NCI-H226 (cell line): ENCODE data around the gene EDRF1.

Experiments used
- DNase-seq: peaks from one replicate; pipeline ENCODE4 v3.0.0-alpha.2; 2015

The EDRF1 gene

DNA sequence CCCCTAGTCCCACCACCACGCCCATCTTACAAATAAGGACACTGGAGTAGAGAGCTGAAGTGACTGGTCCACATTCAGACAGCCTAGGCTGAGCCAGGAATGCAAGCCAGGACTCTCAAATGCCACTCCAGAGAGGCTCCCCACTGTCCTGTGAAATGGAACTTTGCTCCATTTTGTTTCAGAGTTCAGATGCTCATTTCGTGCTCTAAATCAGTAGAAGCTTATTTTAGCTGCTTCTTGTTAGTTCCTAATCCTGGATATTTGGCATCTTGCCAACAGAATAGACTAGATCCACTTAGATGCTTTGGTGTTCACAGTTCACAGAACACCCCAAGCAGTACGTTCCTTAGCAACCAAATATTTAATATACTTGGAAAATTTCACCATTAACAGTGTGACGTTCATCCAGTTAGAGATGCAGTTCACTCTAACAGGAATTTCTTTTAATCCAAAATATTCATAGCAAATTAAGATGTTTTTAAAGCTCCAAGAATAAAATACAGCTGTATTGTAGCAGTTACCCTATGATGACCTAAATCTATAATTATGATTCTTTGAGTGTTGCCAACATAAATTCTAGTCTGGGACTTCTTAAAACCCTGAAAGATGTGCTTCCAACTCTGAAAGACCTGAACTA, 48.8 kb downstream of the EDRF1 start:
- no peak for DNase-seq

DNA sequence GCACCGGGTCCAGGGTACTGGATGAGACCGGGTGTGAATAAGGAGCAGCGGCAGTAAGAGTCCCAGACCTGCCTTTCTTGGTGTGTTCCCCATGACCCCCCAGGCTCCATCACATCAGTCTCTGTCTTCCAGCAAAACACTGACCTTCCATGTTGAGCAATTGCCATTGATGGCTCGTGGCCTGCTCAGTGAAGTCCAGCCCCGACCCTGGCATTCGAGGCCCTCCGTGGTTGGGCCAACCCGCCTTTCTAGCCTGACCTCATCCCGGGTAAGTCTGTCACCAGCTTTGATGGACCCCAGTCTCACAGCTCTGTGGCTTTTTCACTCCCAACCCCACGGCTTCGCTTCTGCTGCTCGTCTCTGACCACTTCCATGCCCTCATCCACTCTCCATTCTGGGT, 49.7 kb downstream of the EDRF1 start:
- DNase-seq, result no peak

DNA sequence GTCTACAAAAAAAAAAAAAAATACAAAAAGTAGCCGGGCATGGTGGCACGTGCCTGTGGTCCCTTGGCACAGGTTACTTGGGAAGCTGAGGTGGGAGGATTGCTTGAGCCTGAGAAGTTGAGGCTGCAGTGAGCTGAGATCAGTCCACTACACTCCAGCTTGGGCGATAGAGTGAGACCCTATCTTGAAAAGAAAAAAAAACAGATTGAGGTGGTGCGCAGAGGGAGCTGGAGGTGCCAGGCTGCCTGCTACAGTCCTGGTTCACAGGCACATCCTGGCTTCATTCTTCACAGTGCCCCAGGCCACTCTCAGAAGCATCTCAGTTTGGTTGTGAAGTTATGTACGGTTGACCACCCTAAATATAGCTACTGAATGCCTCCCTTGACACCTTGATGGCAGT, 51.3 kb downstream of the EDRF1 start:
- DNase-seq, result no peak

DNA sequence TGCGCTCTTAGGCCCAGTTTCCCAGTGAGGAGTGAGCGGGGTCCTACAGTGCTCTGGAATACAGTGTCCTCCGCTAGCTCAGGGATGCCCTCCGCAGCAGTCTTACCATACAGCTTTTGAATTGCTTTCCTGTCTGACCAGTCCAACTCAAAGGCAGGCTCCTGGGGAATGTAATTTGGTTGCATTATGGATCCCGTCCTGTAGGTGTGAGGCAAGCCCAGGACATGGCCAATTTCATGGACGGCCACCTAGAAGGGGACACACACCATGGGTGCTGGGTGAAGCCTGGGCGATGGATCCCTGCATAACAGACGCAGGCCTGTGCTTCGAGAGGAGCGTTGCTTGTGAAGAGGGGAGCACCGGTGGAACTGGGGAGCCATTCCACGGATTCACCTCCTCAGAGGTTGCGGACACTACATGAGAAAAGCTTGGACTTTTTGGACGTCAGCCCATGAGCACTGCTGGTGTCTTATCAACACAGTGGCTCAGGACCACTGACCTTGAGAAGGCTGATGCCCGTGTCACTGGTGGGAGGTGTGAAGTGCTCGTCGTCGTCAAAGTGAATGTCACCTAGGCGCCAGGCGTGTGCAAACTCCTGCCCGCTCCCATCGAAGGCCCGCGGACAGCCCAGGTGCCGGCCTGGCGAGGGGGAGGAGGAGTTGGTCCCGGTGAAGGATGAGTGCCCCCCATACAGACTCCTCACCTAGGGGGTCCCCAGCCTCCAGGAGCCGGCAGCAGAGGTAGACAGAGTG, 52.8 kb downstream of the EDRF1 start:
- DNase-seq, result no peak

DNA sequence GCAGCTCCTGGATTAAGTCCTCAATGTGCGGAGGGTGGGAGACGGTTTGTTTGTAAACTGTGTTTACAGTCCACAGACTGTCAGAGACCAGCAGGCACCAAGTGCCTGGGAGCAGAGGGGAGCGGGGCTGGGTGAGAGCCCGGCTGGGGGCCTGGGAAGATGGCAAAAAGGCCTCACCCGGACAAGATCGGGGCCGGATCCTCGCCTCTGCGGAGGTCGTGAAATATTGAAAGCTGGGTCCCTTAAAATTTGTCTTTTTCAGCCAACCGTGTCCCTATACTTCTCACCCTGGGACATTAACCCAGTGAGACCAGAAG, 53.3 kb downstream of the EDRF1 start:
- no peak for DNase-seq

DNA sequence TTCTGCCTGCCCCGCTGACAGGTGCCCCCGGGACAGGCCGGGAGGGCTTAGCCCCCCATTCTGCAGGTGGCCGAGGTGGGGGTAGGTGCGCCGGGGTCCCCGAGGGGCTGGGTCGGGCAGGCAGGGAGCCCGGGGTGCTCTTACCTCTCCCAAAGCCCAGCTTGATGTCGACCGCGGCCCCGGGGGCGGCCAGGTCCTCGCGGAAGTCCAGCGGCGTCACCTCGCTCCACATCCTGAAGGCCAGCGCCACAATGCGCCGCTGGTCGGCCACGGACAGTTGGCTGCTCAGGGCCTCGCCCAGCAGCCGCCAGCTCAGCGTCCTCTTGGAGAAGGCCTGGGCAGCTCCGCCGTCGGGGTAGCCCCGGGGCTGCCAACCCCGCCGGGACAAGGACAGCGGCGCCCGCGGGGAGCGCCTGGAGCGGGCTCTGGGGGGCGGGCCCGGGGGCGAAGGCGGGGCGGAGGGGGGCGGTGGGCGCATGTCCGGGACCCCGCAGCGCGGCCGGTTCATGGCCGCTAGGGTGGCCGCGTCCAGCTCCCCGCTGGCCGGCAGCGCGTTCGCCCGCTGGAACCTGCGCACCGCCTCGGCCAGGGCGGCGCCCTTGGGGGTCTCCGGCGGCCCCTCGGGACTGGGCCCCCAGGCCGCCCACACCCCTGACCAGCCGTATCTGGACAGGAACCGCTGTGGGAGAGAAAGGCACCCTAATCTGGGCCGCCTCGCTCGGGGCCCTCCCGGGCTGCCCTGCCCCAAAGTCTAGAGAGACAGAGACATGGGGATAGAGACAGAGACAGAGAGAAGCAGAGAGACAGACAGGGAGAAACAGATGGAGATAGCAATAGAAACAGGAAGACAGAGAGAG, 54.4 kb downstream of the EDRF1 start:
- no peak for DNase-seq

DNA sequence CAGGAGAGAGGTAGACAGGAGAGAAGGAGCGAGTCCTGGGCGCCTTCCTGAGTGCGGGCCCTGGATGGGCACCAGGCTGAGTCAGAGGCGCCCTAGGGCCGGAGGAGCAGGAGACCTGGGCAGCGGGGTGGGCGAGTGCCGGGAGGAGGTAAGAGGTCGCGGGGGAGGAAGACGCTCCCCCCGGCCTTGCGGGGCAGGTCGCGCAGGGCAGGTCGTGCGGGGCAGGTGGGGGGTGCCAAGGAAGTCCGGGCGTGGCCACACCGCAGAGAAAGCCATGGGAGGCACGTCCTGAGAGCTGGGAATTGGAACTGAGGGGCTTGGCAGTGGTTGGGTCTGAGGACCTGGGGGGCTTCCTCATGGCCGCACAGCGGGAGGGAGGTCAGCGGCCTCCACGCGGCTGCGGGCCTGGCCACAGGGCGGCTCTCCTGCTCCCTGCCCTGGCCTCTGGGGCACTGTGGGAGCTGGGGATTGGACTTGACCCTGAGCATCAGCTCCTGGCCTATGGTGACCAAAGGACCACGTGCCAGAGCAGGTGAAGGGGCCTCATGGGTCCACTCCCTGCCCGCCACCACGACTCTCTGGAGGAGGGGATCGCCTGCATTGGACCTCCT, 55.2 kb downstream of the EDRF1 start:
- no peak for DNase-seq

DNA sequence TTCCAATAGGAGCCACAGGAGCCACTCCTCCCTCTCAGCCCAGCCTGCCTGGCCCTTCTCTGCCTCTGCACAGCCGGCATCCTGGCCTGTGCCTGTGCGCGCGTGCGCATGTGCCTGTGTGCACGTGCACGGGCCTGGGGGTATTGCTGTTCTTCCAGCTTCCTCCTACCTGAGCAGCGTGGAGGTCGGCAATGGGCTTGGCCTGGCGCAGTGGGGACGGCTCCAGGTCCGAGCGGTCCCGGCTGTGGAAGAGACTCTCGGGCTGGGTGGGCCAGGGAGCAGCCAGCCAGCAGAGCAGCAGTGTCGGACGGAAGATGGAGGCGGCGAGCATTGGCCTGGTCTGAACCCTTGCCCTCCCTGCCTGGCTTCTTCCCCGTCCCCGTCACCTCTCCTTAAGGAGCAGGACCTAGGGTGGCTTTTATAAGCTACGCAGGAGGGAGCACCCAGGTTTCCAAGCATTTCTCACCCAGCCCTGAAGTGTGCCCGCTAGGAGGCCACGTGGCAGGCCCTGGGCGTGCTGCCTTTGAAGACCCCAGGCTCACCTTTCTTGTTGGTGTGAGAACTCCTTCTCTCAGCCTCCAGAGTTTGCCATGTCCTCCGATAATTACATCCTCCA, 56.1 kb downstream of the EDRF1 start, which contains the start of gene MMP21:
MMP21 (minus strand) TSS at position 331 of the 616 bp plus-strand sequence; CDS start at position 331, 0 bp downstream.
- no peak for DNase-seq

DNA sequence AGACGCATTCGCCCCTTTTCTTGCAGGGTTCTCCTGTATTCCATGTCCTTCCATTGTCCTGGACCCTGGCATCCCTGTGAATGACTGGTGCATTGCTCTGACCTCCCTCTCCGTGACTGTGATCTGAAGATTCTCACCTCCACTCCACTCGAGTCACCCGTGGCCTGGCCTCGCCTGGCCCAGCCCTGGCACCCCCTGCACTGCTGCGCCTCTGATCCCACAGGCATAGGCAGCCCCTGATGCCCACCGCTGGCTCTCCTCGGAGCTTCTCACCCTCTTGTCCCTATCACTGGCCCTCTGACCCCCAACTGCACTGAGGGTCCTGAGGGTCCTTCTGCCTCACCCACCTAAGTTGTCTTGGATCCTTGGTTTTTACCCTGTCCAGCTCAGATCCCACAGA, 58.3 kb downstream of the EDRF1 start:
- DNase-seq, result no peak

DNA sequence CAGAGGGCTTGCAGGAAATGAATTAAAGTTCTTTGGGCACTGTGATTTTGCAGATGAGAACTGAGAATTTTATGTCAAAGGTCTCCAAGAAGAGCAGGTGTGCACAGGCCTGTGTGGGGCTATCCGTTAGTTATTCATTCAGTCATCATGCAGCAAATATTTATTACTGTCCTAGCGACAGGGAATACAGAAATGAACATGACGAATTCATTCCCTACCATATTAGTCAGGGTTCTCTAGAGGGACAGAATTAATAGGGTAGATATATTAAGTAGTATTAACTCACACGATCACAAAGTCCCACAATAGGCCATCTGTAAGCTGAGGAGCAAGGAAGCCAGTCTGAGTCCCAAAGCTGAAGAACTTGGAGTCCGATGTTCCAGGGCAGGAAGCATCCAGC, 59.0 kb downstream of the EDRF1 start:
- no peak for DNase-seq

DNA sequence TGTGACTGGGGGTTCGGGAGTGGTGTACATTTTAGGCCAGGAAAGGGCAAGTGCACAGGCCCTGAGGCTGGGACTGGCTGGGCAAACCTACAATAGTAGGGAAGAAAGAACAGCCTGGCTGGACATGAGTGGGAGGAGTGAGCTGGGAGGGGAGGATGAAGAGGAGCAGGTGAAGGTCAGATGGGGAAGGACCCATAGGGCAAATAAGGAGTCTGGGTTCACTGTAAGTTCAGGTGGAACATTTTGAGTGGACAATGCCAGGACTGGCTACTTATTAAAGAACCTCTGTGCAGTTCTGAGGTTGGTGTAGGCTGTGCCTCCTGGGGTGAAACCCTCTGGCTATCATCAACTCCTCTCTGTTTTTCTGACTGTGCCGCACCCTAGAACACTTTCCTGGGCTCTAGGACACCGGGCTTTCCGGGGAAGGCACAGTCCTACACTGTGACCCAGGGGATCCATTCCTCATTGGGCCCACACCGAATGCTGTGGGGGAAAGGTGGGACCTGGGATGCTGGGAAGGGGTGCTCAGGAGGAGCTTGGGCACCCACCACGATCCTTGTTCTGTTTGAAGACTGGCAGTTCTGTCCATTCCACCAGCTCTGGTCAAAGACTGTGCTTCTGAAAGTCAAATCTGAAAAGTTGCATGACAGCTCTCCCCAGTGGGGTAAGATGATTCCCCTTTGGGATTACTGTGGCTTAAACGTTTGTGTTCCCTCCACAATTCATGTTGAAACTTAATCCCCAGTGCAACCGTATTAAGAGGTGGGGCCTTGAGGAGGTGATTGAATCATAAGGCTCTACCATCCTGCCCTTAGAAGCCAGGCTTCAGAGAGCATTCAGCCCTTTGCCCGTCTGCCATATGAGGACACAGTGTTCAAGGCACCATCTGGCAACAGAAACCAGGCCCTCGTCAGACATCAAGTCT, 60.2 kb downstream of the EDRF1 start:
- no peak for DNase-seq

DNA sequence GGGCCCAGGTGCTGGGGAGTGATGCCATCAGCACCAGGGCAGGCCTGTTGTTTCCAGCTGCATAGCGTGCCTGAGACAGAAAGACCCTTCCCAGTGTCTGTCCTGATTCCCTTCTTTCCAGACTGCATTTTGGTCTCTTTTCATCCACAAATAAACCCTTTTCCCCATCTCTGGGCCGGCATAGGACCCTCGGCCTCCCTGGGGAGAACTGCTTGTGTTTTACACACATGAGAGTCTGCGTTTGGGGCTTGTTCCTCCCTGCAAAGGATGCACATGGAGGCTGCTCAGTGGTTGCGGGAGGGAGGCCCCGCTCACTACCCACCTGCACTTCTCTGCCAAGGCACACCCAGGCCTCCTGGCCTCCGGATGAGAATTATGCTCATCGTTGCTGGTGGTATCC, 61.9 kb downstream of the EDRF1 start:
- DNase-seq, result no peak

DNA sequence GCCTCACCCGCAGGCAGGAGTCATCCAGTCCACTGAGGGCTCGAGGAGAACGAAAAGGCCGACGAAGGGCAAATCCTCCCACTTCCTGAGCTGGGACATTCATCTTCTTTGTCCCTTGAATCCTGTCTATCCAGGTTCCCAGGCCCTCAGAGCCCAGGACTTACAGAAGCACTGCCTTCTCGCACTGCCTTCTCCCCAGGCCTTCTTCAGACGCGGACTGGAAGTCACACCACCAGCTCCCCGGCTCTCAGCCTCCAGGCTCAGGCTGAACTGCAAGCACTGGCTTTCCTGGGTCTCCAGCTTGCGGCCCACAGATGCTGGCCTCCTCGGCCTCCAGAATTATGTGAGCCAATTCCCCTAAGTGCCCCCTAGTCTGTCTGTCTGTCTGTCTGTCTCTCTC, 62.5 kb downstream of the EDRF1 start:
- DNase-seq, result no peak

DNA sequence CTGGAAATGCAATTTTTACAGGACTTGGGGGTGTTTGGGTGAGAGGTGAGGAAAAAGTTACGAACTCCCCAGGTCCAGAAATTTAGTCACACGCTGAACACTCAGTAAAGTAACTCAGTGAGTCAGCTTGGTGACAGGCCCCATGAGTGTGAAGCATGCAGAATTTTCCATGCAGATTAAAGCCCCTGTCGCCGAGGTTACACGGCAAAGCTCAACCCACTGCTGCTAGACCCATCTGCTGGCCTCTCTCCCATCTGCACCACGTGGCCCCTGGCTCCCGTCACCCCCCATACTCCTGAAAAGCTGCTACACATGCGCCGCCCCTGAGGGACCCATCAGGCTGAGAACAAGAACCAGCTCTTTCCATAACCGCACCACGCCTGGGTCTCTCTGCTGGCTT, 63.1 kb downstream of the EDRF1 start:
- DNase-seq, result no peak

DNA sequence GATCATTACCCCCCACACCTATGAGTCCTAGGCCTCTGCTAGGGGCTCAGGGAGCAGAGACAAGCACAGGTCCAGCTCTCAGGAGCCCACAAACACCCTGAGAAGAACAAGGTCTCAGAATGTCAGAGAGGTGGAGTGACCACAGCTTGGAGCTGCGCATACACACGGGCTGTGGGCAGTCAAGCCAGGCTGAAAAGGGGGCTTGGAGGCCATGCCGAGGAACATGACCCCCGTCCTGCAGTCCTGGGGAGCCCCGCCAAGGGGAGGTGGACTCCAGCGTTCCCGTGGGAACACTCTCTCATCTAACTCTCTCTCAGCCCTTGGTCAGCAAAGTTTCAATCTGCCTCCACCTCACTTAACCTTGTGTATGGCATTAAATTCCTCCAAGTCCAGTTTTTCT, 63.9 kb downstream of the EDRF1 start:
- no peak for DNase-seq

DNA sequence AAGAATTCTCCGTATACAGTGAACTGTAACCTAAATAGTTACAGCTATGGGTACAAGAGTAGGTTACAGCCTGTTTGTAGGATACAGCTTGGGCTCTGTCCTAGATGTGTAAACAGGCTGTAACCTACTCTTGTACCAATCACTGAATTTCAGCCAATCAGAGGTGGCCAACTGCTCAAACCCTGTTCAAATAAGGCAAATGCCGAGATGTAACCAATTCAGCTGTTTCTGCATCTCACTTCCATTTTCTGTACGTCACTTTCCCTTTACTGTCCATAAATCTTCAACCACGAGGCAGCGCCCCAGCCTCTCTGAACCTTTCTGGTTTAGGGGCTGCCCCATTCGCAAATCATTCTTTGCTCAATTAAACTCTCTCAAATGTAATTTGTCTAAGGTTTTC, 64.4 kb downstream of the EDRF1 start:
- DNase-seq, result no peak

DNA sequence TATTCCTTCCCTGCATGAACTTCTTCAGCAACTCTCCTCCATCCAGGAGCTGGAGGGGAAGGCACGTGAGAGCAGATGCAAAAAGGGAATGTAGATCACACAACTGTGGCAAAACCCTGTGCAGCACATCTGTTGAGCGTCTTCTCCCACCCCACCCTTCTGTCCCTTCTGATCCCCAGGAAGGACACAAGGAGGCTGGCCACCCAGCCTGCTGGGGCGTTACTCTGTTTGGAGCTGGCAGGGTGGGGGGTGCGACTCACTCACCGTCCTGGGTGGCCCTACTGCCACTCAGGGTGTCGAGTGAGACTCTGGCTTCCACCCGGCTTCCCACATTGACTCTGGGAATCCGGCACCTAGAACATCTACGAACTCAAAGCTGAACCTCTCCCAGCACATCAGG, 66.3 kb downstream of the EDRF1 start:
- DNase-seq, result no peak

DNA sequence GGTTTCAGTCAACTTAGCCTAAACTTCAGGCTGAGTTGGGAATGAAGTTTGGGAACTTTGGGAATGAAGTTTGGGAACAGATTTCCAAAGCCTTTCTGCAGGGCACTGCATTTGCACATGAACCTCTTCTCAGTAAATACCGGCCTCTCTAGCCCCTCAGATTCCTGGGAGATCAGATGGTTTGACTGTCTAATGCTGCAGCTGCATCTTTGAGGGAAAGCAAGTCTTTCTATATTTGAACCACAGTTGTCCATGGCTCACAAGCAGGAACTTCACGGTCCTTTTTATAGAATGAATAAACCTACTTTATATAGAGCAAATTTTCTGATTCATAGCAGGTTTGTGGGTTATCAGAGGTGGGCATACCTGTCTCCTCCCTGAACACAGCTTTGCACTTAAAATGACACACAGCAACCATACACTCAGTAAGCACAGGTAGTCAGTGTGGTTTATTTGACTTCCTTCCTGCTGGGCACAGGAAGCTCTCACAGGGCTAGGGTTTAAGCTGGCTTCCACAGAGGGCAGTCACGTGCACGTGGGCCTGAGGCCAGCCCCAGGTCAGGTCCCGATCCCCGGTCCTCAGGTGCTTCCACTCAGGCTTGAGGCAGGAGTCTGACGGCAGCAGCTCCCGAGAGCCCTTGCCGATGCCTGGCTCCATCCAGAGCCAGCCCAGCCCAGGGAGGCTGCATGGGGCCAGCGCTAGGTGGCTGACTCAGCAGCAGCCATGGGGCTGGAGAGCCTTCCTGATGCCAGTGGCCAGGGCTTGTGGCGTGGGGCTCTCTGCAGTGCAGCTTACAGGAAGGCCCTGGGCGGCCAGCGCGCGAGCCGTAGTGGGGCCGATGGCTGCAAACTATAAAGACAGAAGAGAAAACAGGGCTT, 68.9 kb downstream of the EDRF1 start:
- no peak for DNase-seq

DNA sequence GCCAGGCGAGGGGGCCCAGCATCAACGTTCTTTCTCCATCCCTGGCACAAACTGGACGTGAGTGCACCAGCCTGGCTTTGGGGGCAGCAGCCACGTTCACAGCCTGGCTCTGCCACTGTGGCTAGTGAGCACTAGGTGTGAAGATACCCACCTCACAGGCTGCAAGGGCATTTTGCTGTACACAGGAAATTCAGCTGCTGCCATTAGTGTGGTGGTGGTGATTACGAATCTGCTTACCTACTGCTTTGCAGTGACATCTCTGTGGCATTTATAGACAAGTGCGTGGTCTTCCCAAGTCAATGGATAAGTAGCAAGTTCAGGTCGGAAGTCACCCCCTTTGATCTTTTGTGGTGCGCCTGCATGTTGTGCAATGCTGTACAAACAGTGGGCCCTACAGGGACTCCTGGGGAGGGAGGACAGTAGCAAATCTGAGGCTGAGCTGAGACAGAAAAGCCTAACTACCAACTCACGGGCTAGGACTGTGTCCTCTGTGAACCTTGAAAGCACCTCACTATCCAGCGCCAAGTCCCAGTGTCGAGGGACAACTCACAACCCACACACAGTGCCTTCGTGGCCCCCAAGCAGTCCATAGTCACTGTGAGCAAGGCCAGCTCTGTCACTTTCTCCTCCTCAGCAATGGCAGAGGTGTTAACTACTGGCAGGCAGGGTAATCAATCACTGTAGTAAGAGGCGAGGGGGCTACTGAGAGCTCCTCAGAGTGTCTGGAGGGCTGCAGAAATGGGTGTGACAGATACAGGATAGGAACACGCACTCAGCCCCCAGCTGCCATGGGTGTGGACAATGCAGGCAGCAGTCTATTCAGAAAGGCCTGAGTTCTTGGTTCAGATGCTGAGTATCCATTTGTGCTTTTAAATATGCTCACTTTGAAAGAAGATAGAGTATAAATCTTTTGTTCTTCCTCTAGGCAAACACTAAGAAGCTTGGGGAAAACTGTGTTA, 73.1 kb downstream of the EDRF1 start:
- DNase-seq, result no peak

DNA sequence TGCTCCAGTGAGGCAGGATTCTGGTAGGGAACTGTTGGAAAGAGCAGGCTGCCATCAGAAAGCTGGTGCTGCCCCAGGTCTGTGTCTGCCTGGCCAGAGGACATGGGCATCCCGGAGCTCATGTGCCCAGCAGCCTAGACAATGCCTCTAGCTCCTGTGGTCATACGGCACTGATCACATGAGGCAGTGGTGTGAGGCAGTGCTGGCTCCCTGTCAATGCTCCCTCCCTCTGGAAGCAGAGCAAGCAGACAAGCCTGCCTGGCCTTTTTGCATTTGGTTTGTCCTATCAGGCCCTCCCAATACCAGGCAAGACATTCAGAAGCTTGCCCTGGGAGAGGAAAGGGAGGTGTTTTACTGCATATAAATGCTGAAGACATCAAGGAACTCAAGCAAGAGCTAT, 75.6 kb downstream of the EDRF1 start:
- DNase-seq, result no peak
